ENCODE data around the gene YIPF6.
"Not testable (repeated sequence)": the region's sequence is repeated elsewhere in the genome, so short reads cannot be mapped to it uniquely, and the experiment has no call there.

The YIPF6 gene

GRCh38 chrX:68486198-68486597 is 12.7 kb upstream of the YIPF6 start:
- H3K27me3 ChIP-seq (ENCODE audit: insufficient read depth, low read length); H3K36me3 ChIP-seq (ENCODE audit: insufficient read depth, low read length); H3K4me1 ChIP-seq (ENCODE audit: insufficient read depth, low read length); H3K9ac ChIP-seq (ENCODE audit: low read depth, low read length); H3K9me3 ChIP-seq (ENCODE audit: insufficient read depth, low read depth, low read length); H3K4me3 ChIP-seq (ENCODE audit: low read length); H3K27ac ChIP-seq (ENCODE audit: low read depth, low read length): not testable (repeated sequence)
- WGBS: no CpG with 5 or more reads among the region's 3 CpGs

- Histone ChIP-seq H3K27me3 (ENCODE audit: insufficient read depth, low read length) (no peaks in the 10 kb centered on the region), H3K4me1 (ENCODE audit: insufficient read depth, low read length) (no peaks in the 10 kb centered on the region), H3K9ac (ENCODE audit: low read depth, low read length) (no peak overlapping the region), H3K4me3 (ENCODE audit: low read length) (no peak overlapping the region), H3K36me3 (ENCODE audit: insufficient read depth, low read length) (no peaks in the 10 kb centered on the region), H3K9me3 (ENCODE audit: insufficient read depth, low read depth, low read length) (no peaks in the 10 kb centered on the region), H3K27ac (ENCODE audit: low read depth, low read length) (no peak overlapping the region)
- WGBS: 85% methylated on average over 4 of the region's 4 CpGs
These were observed 11.6 kb upstream of the YIPF6 start for GRCh38 chrX:68487254-68487653.

- Histone ChIP-seq H3K4me3 (ENCODE audit: low read length) (no peak overlapping the region), H3K4me1 (ENCODE audit: insufficient read depth, low read length) (no peaks in the 10 kb centered on the region), H3K27me3 (ENCODE audit: insufficient read depth, low read length) (no peaks in the 10 kb centered on the region), H3K36me3 (ENCODE audit: insufficient read depth, low read length) (no peaks in the 10 kb centered on the region), H3K9ac (ENCODE audit: low read depth, low read length) (no peak overlapping the region), H3K27ac (ENCODE audit: low read depth, low read length) (no peak overlapping the region), H3K9me3 (ENCODE audit: insufficient read depth, low read depth, low read length) (no peaks in the 10 kb centered on the region)
- WGBS: 94% methylated on average over 1 of the region's 1 CpG
These were observed 10.9 kb upstream of the YIPF6 start for GRCh38 chrX:68487924-68488323.

- Histone ChIP-seq H3K27me3 (ENCODE audit: insufficient read depth, low read length) (no peaks in the 10 kb centered on the region), H3K9ac (ENCODE audit: low read depth, low read length) (no peak overlapping the region), H3K27ac (ENCODE audit: low read depth, low read length) (no peak overlapping the region), H3K9me3 (ENCODE audit: insufficient read depth, low read depth, low read length) (no peaks in the 10 kb centered on the region), H3K36me3 (ENCODE audit: insufficient read depth, low read length) (no peaks in the 10 kb centered on the region), H3K4me1 (ENCODE audit: insufficient read depth, low read length) (no peaks in the 10 kb centered on the region), H3K4me3 (ENCODE audit: low read length) (no peak overlapping the region)
- 90% methylated on average over 2 of the region's 4 CpGs for WGBS
These were observed 10.2 kb upstream of the YIPF6 start for GRCh38 chrX:68488657-68489056.

- no peaks in the 10 kb centered on the region for H3K36me3 ChIP-seq (ENCODE audit: insufficient read depth, low read length)
- no peaks in the 10 kb centered on the region for H3K9me3 ChIP-seq (ENCODE audit: insufficient read depth, low read depth, low read length)
- H3K9ac ChIP-seq (ENCODE audit: low read depth, low read length): no peak overlapping the region
- no peak overlapping the region for H3K4me3 ChIP-seq (ENCODE audit: low read length)
- H3K27ac ChIP-seq (ENCODE audit: low read depth, low read length): no peak overlapping the region
- no peaks in the 10 kb centered on the region for H3K27me3 ChIP-seq (ENCODE audit: insufficient read depth, low read length)
- no peaks in the 10 kb centered on the region for H3K4me1 ChIP-seq (ENCODE audit: insufficient read depth, low read length)
These were observed 8.2 kb upstream of the YIPF6 start for GRCh38 chrX:68490644-68491043.

- Histone ChIP-seq H3K27me3 (ENCODE audit: insufficient read depth, low read length) (no peaks in the 10 kb centered on the region), H3K36me3 (ENCODE audit: insufficient read depth, low read length) (no peaks in the 10 kb centered on the region), H3K9me3 (ENCODE audit: insufficient read depth, low read depth, low read length) (no peaks in the 10 kb centered on the region), H3K27ac (ENCODE audit: low read depth, low read length) (no peak overlapping the region), H3K4me1 (ENCODE audit: insufficient read depth, low read length) (0 out of 2 replicates have a peak, but pooled peaks cover under 1% of the 10 kb centered on the region), H3K4me3 (ENCODE audit: low read length) (no peak overlapping the region), H3K9ac (ENCODE audit: low read depth, low read length) (no peak overlapping the region)
- WGBS: 75% methylated on average over 2 of the region's 2 CpGs
These were observed 6.3 kb upstream of the YIPF6 start for GRCh38 chrX:68492583-68492982.

- H3K9ac ChIP-seq (ENCODE audit: low read depth, low read length); H3K4me3 ChIP-seq (ENCODE audit: low read length); H3K27ac ChIP-seq (ENCODE audit: low read depth, low read length); H3K27me3 ChIP-seq (ENCODE audit: insufficient read depth, low read length); H3K9me3 ChIP-seq (ENCODE audit: insufficient read depth, low read depth, low read length); H3K36me3 ChIP-seq (ENCODE audit: insufficient read depth, low read length); H3K4me1 ChIP-seq (ENCODE audit: insufficient read depth, low read length): not testable (repeated sequence)
- no CpG with 5 or more reads among the region's 2 CpGs for WGBS
These were observed 5.1 kb upstream of the YIPF6 start for GRCh38 chrX:68493776-68494175.

GRCh38 chrX:68498044-68498507 is 775 bp upstream of the YIPF6 start:
- Histone ChIP-seq H3K27ac (ENCODE audit: low read depth, low read length) (peak overlapping the region; percentile 93), H3K4me1 (ENCODE audit: insufficient read depth, low read length) (peaks cover 6% of the 10 kb centered on the region; the same call in 1 of the 2 replicates), H3K36me3 (ENCODE audit: insufficient read depth, low read length) (peaks cover 7% of the 10 kb centered on the region), H3K4me3 (ENCODE audit: low read length) (peak overlapping the region; percentile 98), H3K9ac (ENCODE audit: low read depth, low read length) (peak overlapping the region; percentile 97), H3K9me3 (ENCODE audit: insufficient read depth, low read depth, low read length) (no peaks in the 10 kb centered on the region), H3K27me3 (ENCODE audit: insufficient read depth, low read length) (no peaks in the 10 kb centered on the region)
- 6% methylated on average over 4 of the region's 4 CpGs for WGBS

- Histone ChIP-seq H3K27me3 (ENCODE audit: insufficient read depth, low read length) (no peaks in the 10 kb centered on the region), H3K27ac (ENCODE audit: low read depth, low read length) (no peak overlapping the region; the same call in 1 of the 2 replicates), H3K4me3 (ENCODE audit: low read length) (peak overlapping the region; percentile 98), H3K9me3 (ENCODE audit: insufficient read depth, low read depth, low read length) (no peaks in the 10 kb centered on the region), H3K4me1 (ENCODE audit: insufficient read depth, low read length) (peaks cover 6% of the 10 kb centered on the region; the same call in 1 of the 2 replicates), H3K36me3 (ENCODE audit: insufficient read depth, low read length) (peaks cover 12% of the 10 kb centered on the region), H3K9ac (ENCODE audit: low read depth, low read length) (peak overlapping the region; percentile 97)
- WGBS: 75% methylated on average over 15 of the region's 17 CpGs
These were observed 973 bp downstream of the YIPF6 start for GRCh38 chrX:68499543-68500504.

- H3K4me1 ChIP-seq (ENCODE audit: insufficient read depth, low read length): peaks cover 5% of the 10 kb centered on the region; the same call in 1 of the 2 replicates
- WGBS: 90% methylated on average over 11 of the region's 11 CpGs
- peaks cover 23% of the 10 kb centered on the region for H3K36me3 ChIP-seq (ENCODE audit: insufficient read depth, low read length)
- no peaks in the 10 kb centered on the region for H3K27me3 ChIP-seq (ENCODE audit: insufficient read depth, low read length)
- no peaks in the 10 kb centered on the region for H3K9me3 ChIP-seq (ENCODE audit: insufficient read depth, low read depth, low read length)
- H3K9ac ChIP-seq (ENCODE audit: low read depth, low read length): no peak overlapping the region
- no peak overlapping the region for H3K27ac ChIP-seq (ENCODE audit: low read depth, low read length)
- no peak overlapping the region for H3K4me3 ChIP-seq (ENCODE audit: low read length)
These were observed 5.2 kb downstream of the YIPF6 start for GRCh38 chrX:68503836-68504636.

GRCh38 chrX:68506649-68507048 is 7.8 kb downstream of the YIPF6 start:
- H3K27me3 ChIP-seq (ENCODE audit: insufficient read depth, low read length): no peaks in the 10 kb centered on the region
- WGBS: 100% methylated on average over 2 of the region's 2 CpGs

More at GRCh38 chrX:68506649-68507048, 7.8 kb downstream of the YIPF6 start:
- Histone ChIP-seq H3K36me3 (ENCODE audit: insufficient read depth, low read length) (peaks cover 24% of the 10 kb centered on the region), H3K27ac (ENCODE audit: low read depth, low read length) (no peak overlapping the region), H3K4me3 (ENCODE audit: low read length) (no peak overlapping the region), H3K9ac (ENCODE audit: low read depth, low read length) (no peak overlapping the region), H3K9me3 (ENCODE audit: insufficient read depth, low read depth, low read length) (no peaks in the 10 kb centered on the region), H3K4me1 (ENCODE audit: insufficient read depth, low read length) (peaks cover 5% of the 10 kb centered on the region; the same call in 1 of the 2 replicates)

Measured in HUES64 (cell line).